ENCODE results near the gene RUSC2. TPM values are rescaled to one million over a fixed set of nuclear protein-coding genes. Genes with fewer than 3 reads are reported as not detected.
"Not testable (repeated sequence)": the region's sequence is repeated elsewhere in the genome, so short reads cannot be mapped to it uniquely, and the experiment has no call there.

RUSC2 gene
- total and polyA plus RNA-seq, 10 of the 15 experiments (the other 5 are each of a cell fraction or from before 2014, with no cell fraction given): not detected

GRCh38 chr9:35534921-35535320, 45.0 kb downstream of the RUSC2 start:
- WGBS (ENCODE audit: insufficient coverage, insufficient replicate concordance, low lambda C conversion rate, missing lambda C conversion rate): 55% methylated on average over 3 of the region's 3 CpGs
- H3K79me2 ChIP-seq (ENCODE audit: control insufficient read depth, insufficient read depth, low read length); in situ Hi-C loops (cut with MboI); RAD21 ChIA-PET (ENCODE audit: unreplicated experiment); H3K27ac ChIP-seq (ENCODE audit: control insufficient read depth, insufficient read depth); H3K9me3 ChIP-seq (replicated peaks; ENCODE audit: control insufficient read depth, insufficient read depth, low read length); H3K4me3 ChIP-seq; intact Hi-C loops (cut with micrococcal nuclease; ENCODE audit: unreplicated experiment); H3K9ac ChIP-seq (ENCODE audit: control insufficient read depth, insufficient read depth, low read length); DNase-seq (ENCODE audit: low read depth, low spot score); BruUV-seq (replicated peaks); H2AFZ ChIP-seq (ENCODE audit: control insufficient read depth, low read depth, low read length); FAIRE-seq; H3K36me3 ChIP-seq (ENCODE audit: control insufficient read depth in 2 of 2, insufficient read depth in 2 of 2, low read length in 1 of 2); H3K4me1 ChIP-seq (ENCODE audit: control insufficient read depth, insufficient read depth, low read length); H3K4me2 ChIP-seq (ENCODE audit: control insufficient read depth, insufficient read depth); POLR2A ChIA-PET; H3K27me3 ChIP-seq (replicated peaks in 1 of 2; ENCODE audit: control insufficient read depth in 2 of 2, insufficient read depth in 2 of 2, low read length in 1 of 2); H4K20me1 ChIP-seq (ENCODE audit: control insufficient read depth, insufficient read depth); ATAC-seq: not testable (repeated sequence)
- CTCF ChIA-PET: interaction anchor here (0.7 to 0.9 kb wide), 2 partner anchors 16 to 19 kb away, joined by 3 to 4 read pairs; no protein-coding TSS in a partner anchor
- SMC1A ChIA-PET (ENCODE audit: uncharacterized antibody, unreplicated experiment): interaction anchor here (0.7 kb wide), 1 partner anchor 29 kb away, joined by 5 read pairs; no protein-coding TSS in a partner anchor

GRCh38 chr9:35537913-35538312, 48.0 kb downstream of the RUSC2 start:
- BruUV-seq (replicated peaks): no TSS peak
- SMC1A ChIA-PET (ENCODE audit: uncharacterized antibody, unreplicated experiment): no interaction called here
- RAD21 ChIA-PET (ENCODE audit: unreplicated experiment): no interaction called here
- H4K20me1 ChIP-seq (ENCODE audit: control insufficient read depth, insufficient read depth): no peaks in the 10 kb centered on the region
- H3K4me3 ChIP-seq: no peak overlapping the region
- no peak overlapping the region for H3K27ac ChIP-seq (ENCODE audit: control insufficient read depth, insufficient read depth)
- no peaks in the 10 kb centered on the region for H3K79me2 ChIP-seq (ENCODE audit: control insufficient read depth, insufficient read depth, low read length)
- no peak overlapping the region for H2AFZ ChIP-seq (ENCODE audit: control insufficient read depth, low read depth, low read length)
- POLR2A ChIA-PET: no interaction called here
- H3K4me1 ChIP-seq (ENCODE audit: control insufficient read depth, insufficient read depth, low read length): no peaks in the 10 kb centered on the region
- H3K9me3 ChIP-seq (replicated peaks; ENCODE audit: control insufficient read depth, insufficient read depth, low read length): no peaks in the 10 kb centered on the region
- no peak overlapping the region for H3K4me2 ChIP-seq (ENCODE audit: control insufficient read depth, insufficient read depth)
- 9% methylated on average over 3 of the region's 3 CpGs for WGBS (ENCODE audit: insufficient coverage, insufficient replicate concordance, low lambda C conversion rate, missing lambda C conversion rate)
- ATAC-seq (no peak), FAIRE-seq (no peak), DNase-seq (ENCODE audit: low read depth, low spot score) (no peak)
- intact Hi-C loops (cut with micrococcal nuclease; ENCODE audit: unreplicated experiment) (no loop called here), in situ Hi-C loops (cut with MboI) (no loop called here)
- CTCF ChIA-PET: interaction anchor here (0.7 kb wide), 1 partner anchor 16 kb away, joined by 3 read pairs; no protein-coding TSS in a partner anchor
- no peaks in the 10 kb centered on the region for H3K36me3 ChIP-seq (ENCODE audit: control insufficient read depth in 2 of 2, insufficient read depth in 2 of 2, low read length in 1 of 2)
- no peak for TF ChIP-seq MLLT1 (IDR thresholded peaks at IDR 0.05)
- no peak for TF ChIP-seq HDGF (IDR thresholded peaks at IDR 0.05)
- no peak for TF ChIP-seq IKZF2 (IDR thresholded peaks at IDR 0.05)
- H3K27me3 ChIP-seq (replicated peaks in 1 of 2; ENCODE audit: control insufficient read depth in 2 of 2, insufficient read depth in 2 of 2, low read length in 1 of 2): peaks cover 0 to 2% of the 10 kb centered on the region in 2 experiments; a peak in 2 of 4 replicates
- H3K9ac ChIP-seq (ENCODE audit: control insufficient read depth, insufficient read depth, low read length): no peak overlapping the region
